ENCODE measurements around the gene KRCC1.

Gene KRCC1

DNA sequence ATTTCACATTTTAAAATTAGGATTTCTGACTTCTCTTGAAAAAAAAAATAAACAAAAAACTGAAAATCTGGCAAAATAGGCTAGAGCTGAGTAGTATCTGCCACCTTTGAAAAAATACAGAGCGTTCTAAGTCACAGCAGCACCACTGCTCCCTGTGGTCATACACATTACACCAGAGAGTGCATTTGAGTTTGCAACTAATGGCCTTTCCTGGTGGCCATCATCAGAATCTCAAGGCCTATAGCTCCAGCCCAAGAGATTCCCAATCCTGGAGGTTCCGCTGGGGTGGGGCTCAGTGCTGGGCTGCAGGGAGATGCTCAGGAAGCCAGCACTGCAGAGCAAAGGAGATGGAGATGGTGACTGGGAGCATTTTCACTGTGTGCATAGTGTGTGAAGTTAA lies 29.5 kb upstream of the KRCC1 start:
- no peak for DNase-seq (ENCODE audit: low read depth, low spot score)
- no peak overlapping the region for H3K4me3 ChIP-seq
- no peaks in the 10 kb centered on the region for H3K9me3 ChIP-seq (ENCODE audit: low read depth, low read length)
- H3K27ac ChIP-seq, result no peak overlapping the region
- H3K9ac ChIP-seq (ENCODE audit: insufficient read length), result no peak overlapping the region
- H3K36me3 ChIP-seq (ENCODE audit: insufficient read depth, low read length), result no peaks in the 10 kb centered on the region
- TF ChIP-seq FOXP2 (optimal IDR thresholded peaks at IDR 0.05; ENCODE audit: control extremely low read depth, extremely low read length, insufficient read depth), result no peak
- no peak for TF ChIP-seq EZH2 (IDR thresholded peaks at IDR 0.05)
- no peak for TF ChIP-seq POLR2AphosphoS5 (IDR thresholded peaks at IDR 0.05; ENCODE audit: borderline replicate concordance, low read depth, low read length)

- Histone ChIP-seq H3K9ac (ENCODE audit: insufficient read length) (no peak overlapping the region), H3K27ac (no peak overlapping the region), H3K9me3 (ENCODE audit: low read depth, low read length) (no peaks in the 10 kb centered on the region), H3K4me3 (no peak overlapping the region), H3K36me3 (ENCODE audit: insufficient read depth, low read length) (no peaks in the 10 kb centered on the region)
- no peak for DNase-seq (ENCODE audit: low read depth, low spot score)
- TF ChIP-seq EZH2 (IDR thresholded peaks at IDR 0.05), result no peak
- no peak for TF ChIP-seq FOXP2 (optimal IDR thresholded peaks at IDR 0.05; ENCODE audit: control extremely low read depth, extremely low read length, insufficient read depth)
- TF ChIP-seq POLR2AphosphoS5 (IDR thresholded peaks at IDR 0.05; ENCODE audit: borderline replicate concordance, low read depth, low read length), result no peak
These were observed 27.2 kb upstream of the KRCC1 start for GRCh38 chr2:88082781-88083180.

GRCh38 chr2:88081924-88082608 lies 26.5 kb upstream of the KRCC1 start:
- no peak for DNase-seq (ENCODE audit: low read depth, low spot score)
- no peak overlapping the region for H3K9ac ChIP-seq (ENCODE audit: insufficient read length)
- no peaks in the 10 kb centered on the region for H3K9me3 ChIP-seq (ENCODE audit: low read depth, low read length)
- no peak overlapping the region for H3K27ac ChIP-seq
- no peak overlapping the region for H3K4me3 ChIP-seq
- no peaks in the 10 kb centered on the region for H3K36me3 ChIP-seq (ENCODE audit: insufficient read depth, low read length)
- no peak for TF ChIP-seq EZH2 (IDR thresholded peaks at IDR 0.05)

DNA sequence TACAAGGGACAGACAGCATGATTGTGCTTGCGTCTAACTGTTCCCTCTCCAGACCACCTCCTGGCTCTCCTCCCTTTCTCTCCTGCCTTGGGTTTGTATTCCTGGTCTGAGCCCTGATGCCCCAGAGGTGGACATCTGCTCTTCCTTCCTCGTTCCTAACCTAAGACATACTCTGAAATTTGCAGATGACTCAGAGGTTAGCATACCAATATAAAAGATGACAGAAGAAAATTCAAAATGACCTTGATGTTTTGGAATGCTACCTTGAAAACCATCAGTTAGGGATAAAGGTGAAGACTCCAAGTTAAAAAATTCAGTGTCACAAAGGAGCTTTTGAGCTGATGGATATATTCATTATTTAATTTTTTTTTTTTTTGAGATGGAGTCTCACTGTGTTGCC lies 25.0 kb upstream of the KRCC1 start:
- no peak overlapping the region for H3K4me3 ChIP-seq
- no peak for DNase-seq (ENCODE audit: low read depth, low spot score)
- no peak overlapping the region for H3K27ac ChIP-seq
- no peaks in the 10 kb centered on the region for H3K9me3 ChIP-seq (ENCODE audit: low read depth, low read length)
- no peaks in the 10 kb centered on the region for H3K36me3 ChIP-seq (ENCODE audit: insufficient read depth, low read length)
- no peak overlapping the region for H3K9ac ChIP-seq (ENCODE audit: insufficient read length)
- TF ChIP-seq POLR2AphosphoS5 (IDR thresholded peaks at IDR 0.05; ENCODE audit: borderline replicate concordance, low read depth, low read length) (no peak), EZH2 (IDR thresholded peaks at IDR 0.05) (no peak), FOXP2 (optimal IDR thresholded peaks at IDR 0.05; ENCODE audit: control extremely low read depth, extremely low read length, insufficient read depth) (no peak)

DNA sequence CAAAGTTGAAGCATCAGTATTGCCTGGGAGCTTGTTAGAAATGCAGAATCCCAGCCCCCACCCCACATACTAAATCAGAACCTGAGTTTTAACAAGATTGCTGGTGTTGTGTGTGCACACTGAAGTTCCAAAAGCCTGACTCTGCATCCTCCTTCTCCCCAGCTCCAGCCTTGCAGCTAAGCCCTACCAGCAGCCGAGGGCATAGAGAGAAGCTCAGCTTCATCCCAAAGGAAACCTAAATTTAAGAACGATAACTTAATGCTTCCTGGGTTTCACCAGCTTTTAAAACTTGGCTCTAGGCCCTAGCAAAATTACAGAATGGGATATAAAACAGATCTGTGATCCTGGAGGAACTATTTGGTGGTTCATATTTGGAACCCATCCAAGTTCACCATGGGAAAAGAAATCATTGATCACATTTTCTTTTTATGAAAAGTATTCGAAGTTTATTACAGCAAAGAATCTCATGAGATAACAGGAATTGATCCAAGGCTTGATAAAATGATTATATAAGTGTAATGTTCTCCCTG lies 23.1 kb upstream of the KRCC1 start:
- H3K9ac ChIP-seq (ENCODE audit: insufficient read length), result no peak overlapping the region
- TF ChIP-seq FOXP2 (optimal IDR thresholded peaks at IDR 0.05; ENCODE audit: control extremely low read depth, extremely low read length, insufficient read depth), result no peak
- TF ChIP-seq EZH2 (IDR thresholded peaks at IDR 0.05), result no peak
- TF ChIP-seq POLR2AphosphoS5 (IDR thresholded peaks at IDR 0.05; ENCODE audit: borderline replicate concordance, low read depth, low read length), result no peak

GRCh38 chr2:88077080-88077479 lies 21.5 kb upstream of the KRCC1 start:
- no peak for DNase-seq (ENCODE audit: low read depth, low spot score)
- H3K4me3 ChIP-seq, result no peak overlapping the region
- TF ChIP-seq EZH2 (IDR thresholded peaks at IDR 0.05) (no peak), FOXP2 (optimal IDR thresholded peaks at IDR 0.05; ENCODE audit: control extremely low read depth, extremely low read length, insufficient read depth) (no peak), POLR2AphosphoS5 (IDR thresholded peaks at IDR 0.05; ENCODE audit: borderline replicate concordance, low read depth, low read length) (no peak)
- no peak overlapping the region for H3K9ac ChIP-seq (ENCODE audit: insufficient read length)
- H3K27ac ChIP-seq, result no peak overlapping the region
- H3K9me3 ChIP-seq (ENCODE audit: low read depth, low read length), result no peaks in the 10 kb centered on the region
- no peaks in the 10 kb centered on the region for H3K36me3 ChIP-seq (ENCODE audit: insufficient read depth, low read length)

More for the DNA sequence above, 23.1 kb upstream of the KRCC1 start:
- no peaks in the 10 kb centered on the region for H3K36me3 ChIP-seq (ENCODE audit: insufficient read depth, low read length)
- no peaks in the 10 kb centered on the region for H3K9me3 ChIP-seq (ENCODE audit: low read depth, low read length)
- DNase-seq (ENCODE audit: low read depth, low spot score), result peak; percentile 12
- no peak overlapping the region for H3K27ac ChIP-seq
- H3K4me3 ChIP-seq, result 0 out of 2 replicates have a peak overlapping the region, but pooled peaks have one; percentile 1

DNA sequence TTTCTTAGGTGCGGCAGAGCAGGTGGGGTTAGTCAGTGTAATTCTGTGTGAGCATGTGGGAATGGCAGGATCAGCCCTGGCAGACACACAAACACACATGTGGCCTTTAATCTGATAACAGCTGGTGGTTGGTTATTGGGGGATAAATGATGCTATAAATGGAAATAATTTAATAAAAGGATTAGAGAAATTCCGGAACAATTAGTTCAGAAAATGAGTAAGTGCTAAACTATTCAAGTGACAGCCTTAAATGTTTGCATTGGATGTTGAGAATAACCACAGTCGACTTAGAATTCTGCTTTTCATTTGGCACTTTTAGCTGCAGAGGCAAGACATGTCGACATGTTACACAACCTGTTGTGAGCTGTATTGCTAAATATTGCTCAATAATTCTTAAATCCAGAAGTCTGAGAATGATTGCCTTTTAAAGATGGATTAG lies 19.3 kb upstream of the KRCC1 start:
- Histone ChIP-seq H3K4me3 (no peak overlapping the region), H3K9ac (ENCODE audit: insufficient read length) (no peak overlapping the region), H3K9me3 (ENCODE audit: low read depth, low read length) (no peaks in the 10 kb centered on the region), H3K27ac (no peak overlapping the region), H3K36me3 (ENCODE audit: insufficient read depth, low read length) (no peaks in the 10 kb centered on the region)
- no peak for TF ChIP-seq POLR2AphosphoS5 (IDR thresholded peaks at IDR 0.05; ENCODE audit: borderline replicate concordance, low read depth, low read length)
- no peak for TF ChIP-seq FOXP2 (optimal IDR thresholded peaks at IDR 0.05; ENCODE audit: control extremely low read depth, extremely low read length, insufficient read depth)
- TF ChIP-seq EZH2 (IDR thresholded peaks at IDR 0.05), result no peak
- no peak for DNase-seq (ENCODE audit: low read depth, low spot score)

DNA sequence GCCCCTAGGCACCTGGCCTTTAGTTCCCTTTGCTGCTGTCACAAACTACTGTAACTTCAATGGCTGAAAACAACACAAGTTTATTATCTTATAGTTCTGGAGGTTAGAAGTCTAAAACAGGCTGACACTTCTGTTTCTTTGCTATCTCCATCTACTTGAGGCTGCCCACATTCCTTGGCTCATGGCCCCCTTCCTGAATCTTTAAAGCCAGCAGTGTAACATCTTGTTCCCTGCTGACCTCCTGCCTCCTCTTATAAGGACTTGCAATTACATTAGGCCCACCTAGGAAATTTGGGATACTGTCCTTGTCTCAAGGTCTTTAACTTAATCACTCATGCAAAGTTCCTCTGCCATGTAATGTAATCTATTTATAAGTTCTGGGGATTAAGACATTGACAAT lies 18.6 kb upstream of the KRCC1 start:
- DNase-seq (ENCODE audit: low read depth, low spot score), result no peak
- Histone ChIP-seq H3K36me3 (ENCODE audit: insufficient read depth, low read length) (no peaks in the 10 kb centered on the region), H3K9ac (ENCODE audit: insufficient read length) (no peak overlapping the region), H3K9me3 (ENCODE audit: low read depth, low read length) (no peaks in the 10 kb centered on the region), H3K4me3 (no peak overlapping the region), H3K27ac (no peak overlapping the region)
- TF ChIP-seq FOXP2 (optimal IDR thresholded peaks at IDR 0.05; ENCODE audit: control extremely low read depth, extremely low read length, insufficient read depth) (no peak), EZH2 (IDR thresholded peaks at IDR 0.05) (no peak), POLR2AphosphoS5 (IDR thresholded peaks at IDR 0.05; ENCODE audit: borderline replicate concordance, low read depth, low read length) (no peak)

DNA sequence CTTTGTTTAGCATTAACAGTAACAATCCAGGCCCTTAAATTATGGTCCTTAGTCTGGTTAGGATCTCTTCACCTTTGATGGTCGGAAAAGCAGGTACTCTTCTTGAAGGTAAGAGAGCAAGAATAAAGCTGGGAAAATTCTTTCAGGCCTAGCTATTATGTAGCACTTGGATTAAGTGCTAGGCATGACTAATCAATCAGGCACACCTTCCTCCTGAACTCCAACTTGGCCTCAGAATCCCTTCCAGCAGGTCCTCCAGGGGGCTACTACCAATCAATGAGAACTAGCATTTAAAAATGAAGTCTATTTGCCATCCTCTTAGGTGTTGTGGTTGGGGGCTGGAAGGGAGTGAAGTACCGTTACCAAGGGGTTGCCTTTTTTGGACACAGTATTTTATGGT lies 15.8 kb upstream of the KRCC1 start:
- H3K9ac ChIP-seq (ENCODE audit: insufficient read length), result no peak overlapping the region
- H3K4me3 ChIP-seq, result no peak overlapping the region
- no peak overlapping the region for H3K27ac ChIP-seq
- H3K9me3 ChIP-seq (ENCODE audit: low read depth, low read length), result no peaks in the 10 kb centered on the region
- no peak for DNase-seq (ENCODE audit: low read depth, low spot score)
- no peaks in the 10 kb centered on the region for H3K36me3 ChIP-seq (ENCODE audit: insufficient read depth, low read length)
- TF ChIP-seq POLR2AphosphoS5 (IDR thresholded peaks at IDR 0.05; ENCODE audit: borderline replicate concordance, low read depth, low read length) (no peak), FOXP2 (optimal IDR thresholded peaks at IDR 0.05; ENCODE audit: control extremely low read depth, extremely low read length, insufficient read depth) (no peak), EZH2 (IDR thresholded peaks at IDR 0.05) (no peak)

All from SK-N-MC (cell line).